ENCODE measurements around the gene PTTG2.

PTTG2 gene

DNA sequence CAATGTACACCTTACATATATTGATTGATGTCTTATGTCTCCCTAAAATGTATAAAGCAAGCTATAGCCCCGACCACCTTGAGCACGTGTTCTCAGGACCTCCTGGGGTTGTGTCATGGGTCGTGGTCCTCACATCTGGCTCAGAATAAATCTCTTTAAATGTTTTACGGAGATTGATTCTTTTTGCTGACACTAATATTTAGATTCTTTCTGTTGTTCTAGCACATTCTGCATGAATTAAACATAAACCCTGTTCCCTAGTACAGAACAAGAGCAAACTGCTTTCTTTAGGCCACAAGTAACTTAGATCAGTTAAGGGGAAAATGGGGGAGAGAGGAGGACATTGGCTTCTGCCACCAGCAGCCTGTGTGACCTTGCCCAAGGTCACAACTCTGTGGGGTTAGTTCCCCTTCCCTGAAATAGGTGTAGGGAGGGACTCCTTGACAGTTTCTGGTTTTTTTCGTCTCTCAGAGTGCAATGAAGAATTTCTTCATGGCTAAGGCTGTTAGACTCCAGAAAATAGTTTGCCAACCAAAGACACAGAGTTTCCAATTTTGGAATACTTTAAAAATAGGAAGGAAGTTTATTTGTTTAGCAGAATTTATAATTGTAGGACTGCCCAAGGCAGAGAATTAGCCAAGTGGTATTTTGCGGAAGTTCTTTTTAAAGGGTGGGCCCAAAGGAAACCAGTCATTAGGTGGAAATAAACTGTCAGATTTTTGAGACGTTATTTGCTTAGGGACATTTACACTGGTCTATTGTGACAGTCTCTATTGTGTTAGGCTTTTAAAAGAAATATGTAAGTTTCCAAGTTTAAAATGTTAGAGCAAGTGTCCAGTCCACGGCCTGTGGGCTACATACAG is 29.4 kb downstream of the PTTG2 start:
- no peak for DNase-seq

GRCh38 chr4:37990731-37991245 is 30.6 kb downstream of the PTTG2 start:
- no peak for DNase-seq

DNA sequence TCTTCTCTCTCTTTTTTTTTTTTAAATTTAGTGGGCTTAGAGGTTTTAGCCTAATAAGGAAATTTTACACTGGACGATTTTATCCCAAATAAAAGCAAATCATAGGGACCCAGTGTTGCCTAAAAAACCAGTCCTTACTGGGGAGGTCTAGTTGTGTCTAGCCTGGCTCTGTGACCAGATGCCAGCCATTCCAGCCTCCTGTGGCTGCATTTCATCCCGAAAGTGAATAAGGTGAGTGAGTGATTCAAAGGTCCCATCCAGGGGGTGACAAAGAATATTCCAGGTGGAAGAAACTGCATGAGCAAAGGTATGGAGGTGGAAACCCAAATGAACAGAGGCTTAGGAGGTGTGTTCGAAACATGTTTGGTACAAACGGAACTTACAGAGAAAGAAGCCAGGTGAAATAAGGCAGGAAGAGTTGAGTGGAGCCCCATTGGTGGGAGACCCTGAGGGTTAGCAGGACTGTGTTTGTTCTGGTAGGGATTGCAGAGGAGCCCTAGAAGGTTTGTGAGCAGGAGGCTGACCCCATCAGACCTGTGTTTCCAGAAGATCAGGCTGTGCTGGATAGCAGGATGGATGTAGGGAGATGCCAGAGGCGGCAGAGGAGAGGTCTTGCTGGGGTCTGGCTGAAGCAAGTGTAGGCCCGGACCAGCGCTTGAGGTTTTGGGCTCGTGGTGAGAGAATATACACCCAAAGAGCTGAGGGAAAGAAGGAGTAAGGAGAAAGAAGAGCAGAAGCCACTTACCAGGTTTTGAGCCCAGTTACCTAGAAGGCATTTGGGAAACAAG is 31.6 kb downstream of the PTTG2 start:
- DNase-seq: no peak

GRCh38 chr4:37993806-37994205 is 33.6 kb downstream of the PTTG2 start:
- DNase-seq: no peak

DNA sequence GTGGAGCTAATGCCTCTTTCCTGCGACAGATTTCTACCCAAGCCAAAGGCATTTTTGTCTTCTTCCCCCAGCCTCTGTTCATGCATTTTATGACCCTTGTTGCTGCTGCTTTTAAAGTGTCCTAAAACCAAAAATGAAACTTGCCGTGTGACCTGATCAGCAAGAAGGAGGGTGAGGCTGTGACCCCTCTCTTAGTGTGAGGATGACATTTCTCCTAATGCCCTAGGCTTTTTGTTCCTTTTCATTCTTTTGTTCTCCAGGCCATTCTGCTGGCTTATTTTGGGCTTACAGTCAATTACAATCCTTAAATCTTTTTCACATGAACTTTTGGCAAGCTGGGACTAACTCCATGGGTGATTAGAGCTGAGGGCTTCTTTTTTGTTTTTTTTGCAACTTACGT is 34.4 kb downstream of the PTTG2 start:
- DNase-seq: no peak

DNA sequence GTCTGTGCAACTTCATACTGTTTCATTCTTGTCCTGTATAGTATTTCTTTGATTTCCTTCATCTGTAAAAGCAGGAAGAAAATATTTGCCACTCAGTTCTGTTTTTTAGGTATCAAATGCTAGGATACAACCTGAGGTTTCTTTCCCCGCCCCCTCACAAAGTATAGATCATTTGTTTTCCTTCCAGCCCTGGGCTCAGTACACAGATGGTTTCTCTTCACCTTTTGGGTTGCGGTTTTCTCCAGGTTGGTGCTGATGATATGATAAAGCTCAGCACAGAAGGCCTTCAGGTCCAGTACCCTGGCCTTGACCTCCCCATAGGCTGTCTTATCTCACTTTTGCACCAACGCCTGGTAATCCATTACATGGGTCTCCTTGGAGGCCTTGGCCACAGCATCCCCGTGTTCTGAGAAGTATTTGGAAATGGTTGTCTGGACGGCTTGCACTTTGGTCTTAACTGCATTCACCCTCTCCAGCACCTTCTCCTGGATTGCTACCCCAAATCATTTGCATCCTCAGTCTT is 35.2 kb downstream of the PTTG2 start:
- DNase-seq: no peak

- DNase-seq: no peak
These were observed 36.0 kb downstream of the PTTG2 start for GRCh38 chr4:37995981-37996775.

- DNase-seq: peak in 1 of 2 experiments; percentile 18
These were observed 38.0 kb downstream of the PTTG2 start for GRCh38 chr4:37998226-37998625.

GRCh38 chr4:37999000-37999716 is 39.0 kb downstream of the PTTG2 start:
- peak; percentile 33 to 59 for DNase-seq

GRCh38 chr4:37999965-38000364 is 39.8 kb downstream of the PTTG2 start:
- DNase-seq: no peak

- no peak for DNase-seq
These were observed 41.7 kb downstream of the PTTG2 start for GRCh38 chr4:38001927-38002326.

GRCh38 chr4:38002451-38003071 is 42.4 kb downstream of the PTTG2 start:
- no peak for DNase-seq

DNA sequence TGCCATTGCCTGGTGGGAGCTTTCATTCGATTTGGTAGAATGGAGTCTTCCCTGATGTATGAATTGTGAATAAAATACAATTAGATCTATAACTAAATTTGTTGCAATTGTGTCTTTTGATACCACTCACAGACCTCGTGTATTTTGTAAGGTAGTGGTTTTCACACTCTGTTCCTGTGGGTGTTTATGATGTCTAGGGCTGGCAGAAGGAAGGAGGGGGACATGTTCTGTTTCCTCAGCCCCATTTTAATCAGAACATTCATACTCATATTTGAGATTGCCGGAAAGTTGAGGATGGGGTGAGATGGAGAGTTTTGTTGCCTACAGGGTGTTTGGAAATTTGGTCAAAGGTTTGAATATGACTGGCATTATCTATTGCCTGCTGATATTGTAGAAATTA is 42.9 kb downstream of the PTTG2 start:
- DNase-seq: no peak

GRCh38 chr4:38003628-38004027 is 43.4 kb downstream of the PTTG2 start:
- DNase-seq: no peak

GRCh38 chr4:38004062-38004461 is 43.9 kb downstream of the PTTG2 start:
- DNase-seq: no peak

DNA sequence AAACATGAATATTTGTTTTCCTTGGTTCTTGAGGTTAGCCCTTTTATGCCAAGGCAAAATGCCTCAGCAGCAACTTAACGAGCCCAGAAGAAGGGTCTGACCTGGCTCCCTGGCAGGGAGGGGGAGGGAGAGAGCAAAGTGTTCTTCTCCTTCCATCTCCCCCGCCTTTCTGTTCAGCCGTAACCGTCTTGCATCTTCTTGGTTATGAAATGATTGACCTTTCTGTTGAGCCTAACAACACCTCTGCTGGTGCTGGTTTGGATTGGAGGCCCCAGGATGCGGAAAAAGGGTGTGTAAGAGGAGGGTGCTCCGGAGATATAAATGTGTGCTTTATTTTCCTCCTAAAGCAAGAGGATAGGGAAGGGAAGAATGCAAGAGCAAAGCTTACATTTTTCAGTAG is 44.7 kb downstream of the PTTG2 start:
- no peak for DNase-seq

DNA sequence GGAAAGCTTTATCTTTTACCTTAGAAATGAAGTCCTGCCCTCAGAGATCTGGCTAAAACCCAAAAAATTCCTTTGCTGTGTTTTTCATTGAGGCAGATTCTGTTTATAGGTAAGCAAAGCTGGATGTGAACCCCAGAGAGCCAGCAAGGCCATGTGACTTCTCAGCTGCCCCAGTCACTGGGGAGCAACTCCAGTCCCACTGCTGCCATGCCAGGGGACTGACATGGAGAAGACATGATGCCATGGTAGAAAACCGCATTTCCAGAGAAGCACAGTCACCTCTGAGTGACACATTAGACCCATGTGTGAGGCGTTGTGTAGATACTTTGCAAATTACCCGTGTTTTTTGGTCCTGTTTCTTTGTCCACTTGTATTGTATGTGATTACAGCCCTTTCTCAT is 45.4 kb downstream of the PTTG2 start:
- DNase-seq: no peak

- DNase-seq: no peak
These were observed 47.4 kb downstream of the PTTG2 start for GRCh38 chr4:38007645-38008044.

- DNase-seq: peak in 1 of 2 experiments; percentile 31
These were observed 48.4 kb downstream of the PTTG2 start for GRCh38 chr4:38008571-38009021.

DNA sequence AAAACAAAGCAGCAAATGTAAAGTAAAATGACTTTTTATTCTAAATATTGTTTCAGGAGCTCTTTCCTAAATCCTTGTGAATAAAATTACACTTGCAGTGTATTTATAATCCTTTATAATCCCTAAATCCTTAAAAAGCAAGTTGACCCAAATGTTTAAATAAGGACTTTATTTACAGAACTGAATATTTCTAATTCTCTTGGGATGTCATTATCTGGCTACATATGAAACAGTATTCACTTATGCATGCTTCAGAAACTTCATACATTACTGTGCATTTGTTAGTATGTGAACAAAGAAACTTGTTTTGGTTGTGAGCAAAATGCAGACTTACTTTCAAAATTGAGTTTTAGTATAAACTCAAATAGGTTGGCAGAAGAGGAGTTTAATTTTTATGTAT is 49.2 kb downstream of the PTTG2 start:
- no peak for DNase-seq

- DNase-seq: no peak
These were observed 49.8 kb downstream of the PTTG2 start for GRCh38 chr4:38009949-38010348.
